NT2/D1 (cell line): ENCODE data around the gene RAX2.

Experiments
- DNase-seq: peaks from one replicate; pipeline ENCODE4 v3.0.0-alpha.2; 2011; ENCODE audit warnings: low read depth, low spot score
- H3K27me3 ChIP-seq: 2 replicates; pipeline ENCODE4 v1.6.0; 2011; ENCODE audit warnings: mild to moderate bottlenecking; ENCODE audit not compliant: insufficient read length, insufficient read depth
- H3K36me3 ChIP-seq: 2 replicates; pipeline ENCODE4 v1.6.1; 2011; ENCODE audit warnings: mild to moderate bottlenecking, low read length, mixed read lengths; ENCODE audit not compliant: insufficient read depth, insufficient read length
- H3K4me1 ChIP-seq: 2 replicates; pipeline ENCODE4 v1.5.1; 2011; ENCODE audit not compliant: insufficient read depth, insufficient read length
- H3K4me3 ChIP-seq: 2 replicates; pipeline ENCODE4 v1.5.1; 2011; ENCODE audit warnings: low read depth; ENCODE audit not compliant: insufficient read length
- H3K9ac ChIP-seq: 2 replicates; pipeline ENCODE4 v1.6.0; 2011; ENCODE audit warnings: low read depth; ENCODE audit not compliant: insufficient read length
- H3K9me3 ChIP-seq: 2 replicates; pipeline ENCODE4 v1.5.1; 2011; ENCODE audit warnings: mild to moderate bottlenecking, low read length; ENCODE audit not compliant: insufficient read depth
- SUZ12 ChIP-seq: IDR thresholded peaks from 2 replicates; pipeline ENCODE4 v1.6.1; 2011; ENCODE audit not compliant: insufficient read length, insufficient read depth; ENCODE audit errors: extremely low read depth
- YY1 ChIP-seq: IDR thresholded peaks from 2 replicates; pipeline ENCODE4 v1.6.1; 2011; ENCODE audit not compliant: insufficient read length, insufficient read depth
- ZNF274 ChIP-seq: IDR thresholded peaks from 2 replicates; pipeline ENCODE4 v1.6.1; 2011; ENCODE audit warnings: mild to moderate bottlenecking, low read depth, low read length

Gene RAX2

DNA sequence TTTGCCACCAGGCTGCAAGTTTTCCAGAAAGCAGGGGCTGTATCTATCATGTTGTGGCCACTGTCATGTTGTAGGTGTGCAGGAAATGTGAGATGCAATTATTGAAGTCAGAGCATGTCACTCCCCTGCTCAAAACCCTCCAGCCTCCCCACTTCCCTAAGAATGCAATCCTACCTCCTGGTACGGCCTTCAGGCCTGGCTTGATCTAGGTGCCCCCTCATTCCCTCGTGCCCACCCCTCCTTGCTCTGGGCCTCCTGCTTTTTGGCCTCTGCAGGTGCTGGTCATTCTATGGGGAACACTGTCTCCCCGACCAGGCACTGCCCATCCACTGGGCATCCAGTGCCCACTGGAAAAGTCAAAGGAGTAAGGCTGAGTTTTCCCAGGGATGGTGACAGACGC is 42.6 kb upstream of the RAX2 start:
- H3K4me1 ChIP-seq, result peaks cover 3% of the 10 kb centered on the region
- no peak overlapping the region for H3K4me3 ChIP-seq
- H3K9me3 ChIP-seq, result no peaks in the 10 kb centered on the region
- H3K27me3 ChIP-seq, result no peaks in the 10 kb centered on the region
- DNase-seq, result no peak
- H3K36me3 ChIP-seq, result no peaks in the 10 kb centered on the region
- no peak overlapping the region for H3K9ac ChIP-seq
- no peak for TF ChIP-seq SUZ12
- no peak for TF ChIP-seq ZNF274
- no peak for TF ChIP-seq YY1

DNA sequence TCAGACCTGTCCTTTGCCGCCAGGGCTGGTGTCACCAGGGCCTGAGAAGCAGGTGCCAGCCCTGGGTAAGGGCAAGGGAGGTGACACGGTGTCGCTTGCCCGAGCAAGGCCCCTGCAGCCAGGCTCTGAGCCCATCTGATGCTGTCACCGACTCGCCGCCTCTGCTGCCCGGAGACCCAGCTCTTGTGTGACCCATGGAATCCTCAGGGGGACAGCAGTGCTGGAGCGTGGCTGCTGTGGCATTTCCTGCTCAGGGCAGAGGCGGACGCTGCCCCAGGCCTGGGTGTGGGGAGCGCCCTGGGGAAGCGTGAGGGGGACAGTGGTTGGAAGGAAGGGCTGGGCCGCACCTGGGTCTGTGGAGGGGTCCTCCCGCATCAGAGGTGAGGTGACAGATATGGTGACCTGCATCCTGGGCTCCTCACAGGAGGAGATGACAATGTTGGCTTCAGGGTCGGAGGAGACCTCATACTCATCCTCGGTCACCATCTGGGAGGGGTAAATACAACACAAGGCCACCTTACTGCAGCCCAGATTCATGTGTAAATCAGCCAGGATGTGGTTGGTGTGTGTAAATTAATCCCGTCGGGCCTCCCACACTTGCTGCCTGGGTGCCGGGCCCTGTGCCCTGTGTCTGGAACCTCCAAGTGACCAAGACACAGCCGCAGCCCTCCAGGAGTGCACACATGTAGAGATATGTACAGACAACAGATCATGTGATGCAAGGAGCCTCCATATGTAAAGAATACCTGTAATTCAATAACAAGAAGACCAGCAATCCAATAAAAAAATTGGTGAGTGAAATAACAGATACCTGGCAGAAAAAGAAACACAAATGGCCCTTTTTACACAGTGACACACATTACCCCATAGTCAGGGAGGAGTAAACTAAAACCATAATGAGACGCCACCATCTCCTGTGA is 41.7 kb upstream of the RAX2 start:
- Histone ChIP-seq H3K4me1 (peaks cover 3% of the 10 kb centered on the region), H3K9me3 (no peaks in the 10 kb centered on the region), H3K9ac (no peak overlapping the region), H3K4me3 (no peak overlapping the region), H3K27me3 (no peaks in the 10 kb centered on the region), H3K36me3 (no peaks in the 10 kb centered on the region)
- DNase-seq, result no peak
- TF ChIP-seq SUZ12, result no peak
- TF ChIP-seq ZNF274, result no peak
- no peak for TF ChIP-seq YY1

DNA sequence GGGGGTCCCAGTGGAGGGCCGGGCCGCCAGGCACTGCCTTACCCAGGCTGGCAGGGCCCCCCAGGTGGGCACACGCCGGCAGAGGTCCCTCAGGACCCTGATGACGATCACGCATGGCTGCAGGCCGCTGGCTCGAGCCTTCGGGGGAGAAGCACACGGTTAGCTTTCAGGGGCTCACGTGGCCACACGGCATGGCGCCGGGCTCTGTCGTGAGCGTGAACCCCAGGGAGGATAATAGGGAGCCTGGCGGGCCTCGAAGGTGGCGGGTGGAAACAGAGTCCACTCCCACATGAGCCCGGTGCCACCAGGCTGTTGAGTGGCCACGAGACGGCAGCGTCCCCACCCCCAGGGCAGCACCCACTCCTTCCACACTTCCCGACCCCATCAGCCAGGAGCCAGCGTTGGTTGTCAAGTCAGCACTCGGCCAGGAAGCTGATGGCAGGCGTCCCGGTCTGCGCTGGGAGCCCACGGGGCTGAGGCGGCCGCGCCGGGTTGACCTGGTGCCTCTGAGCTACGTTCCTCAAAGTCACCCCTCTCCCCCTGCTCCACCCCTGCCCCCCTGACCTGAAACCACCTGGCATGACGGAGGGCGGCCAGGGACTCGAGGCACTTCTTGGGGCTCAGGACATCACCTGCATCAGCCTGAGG is 38.8 kb upstream of the RAX2 start:
- Histone ChIP-seq H3K9ac (peak overlapping the region; percentile 27), H3K36me3 (no peaks in the 10 kb centered on the region), H3K4me3 (no peak overlapping the region), H3K4me1 (peaks cover 3% of the 10 kb centered on the region), H3K27me3 (no peaks in the 10 kb centered on the region), H3K9me3 (no peaks in the 10 kb centered on the region)
- TF ChIP-seq SUZ12, result no peak
- no peak for TF ChIP-seq ZNF274
- TF ChIP-seq YY1, result no peak
- no peak for DNase-seq

DNA sequence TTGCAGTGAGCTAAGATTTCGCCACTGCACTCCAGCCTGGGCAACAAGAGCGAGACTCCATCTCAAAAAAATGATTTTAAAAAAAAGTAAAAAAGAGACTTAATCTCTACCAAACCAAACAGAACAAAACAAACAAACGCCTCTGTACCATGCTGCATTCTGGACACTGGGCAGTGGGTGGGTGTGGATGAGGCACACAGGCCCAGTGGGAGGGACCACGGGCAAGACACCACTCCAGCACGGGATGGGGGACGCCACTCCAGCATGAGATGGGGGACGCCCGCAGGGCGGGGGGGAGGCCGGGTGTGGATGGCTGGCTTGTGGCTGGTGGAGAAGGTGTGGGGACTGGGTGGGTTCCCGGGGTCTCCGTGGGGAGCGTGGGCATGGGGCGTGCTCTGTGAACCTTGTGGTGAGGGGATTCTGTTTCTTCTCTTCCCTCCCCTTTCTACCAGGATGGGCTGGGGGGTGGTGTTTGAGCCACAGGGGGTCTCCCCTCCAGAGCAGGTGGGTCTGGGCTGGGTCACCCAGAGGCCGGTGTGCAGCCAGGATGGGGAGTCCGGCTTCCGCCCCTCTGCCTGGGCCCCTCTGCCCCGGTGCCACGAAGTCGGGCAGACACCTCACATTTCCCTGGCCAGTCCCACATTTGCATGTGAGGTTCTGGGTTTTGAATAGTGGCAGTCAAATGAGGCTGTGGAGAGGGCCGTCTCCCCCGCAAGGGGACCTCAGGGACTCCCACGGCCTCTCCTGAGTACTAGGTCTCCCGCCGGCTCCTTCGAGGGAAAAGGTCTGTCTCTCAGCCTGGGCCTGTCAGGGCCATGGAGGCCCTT is 38.1 kb upstream of the RAX2 start:
- Histone ChIP-seq H3K9ac (peak overlapping the region; percentile 27), H3K9me3 (no peaks in the 10 kb centered on the region), H3K27me3 (no peaks in the 10 kb centered on the region), H3K4me3 (no peak overlapping the region), H3K36me3 (no peaks in the 10 kb centered on the region), H3K4me1 (peaks cover 3% of the 10 kb centered on the region)
- TF ChIP-seq SUZ12, result no peak
- TF ChIP-seq YY1, result no peak
- no peak for TF ChIP-seq ZNF274
- no peak for DNase-seq

DNA sequence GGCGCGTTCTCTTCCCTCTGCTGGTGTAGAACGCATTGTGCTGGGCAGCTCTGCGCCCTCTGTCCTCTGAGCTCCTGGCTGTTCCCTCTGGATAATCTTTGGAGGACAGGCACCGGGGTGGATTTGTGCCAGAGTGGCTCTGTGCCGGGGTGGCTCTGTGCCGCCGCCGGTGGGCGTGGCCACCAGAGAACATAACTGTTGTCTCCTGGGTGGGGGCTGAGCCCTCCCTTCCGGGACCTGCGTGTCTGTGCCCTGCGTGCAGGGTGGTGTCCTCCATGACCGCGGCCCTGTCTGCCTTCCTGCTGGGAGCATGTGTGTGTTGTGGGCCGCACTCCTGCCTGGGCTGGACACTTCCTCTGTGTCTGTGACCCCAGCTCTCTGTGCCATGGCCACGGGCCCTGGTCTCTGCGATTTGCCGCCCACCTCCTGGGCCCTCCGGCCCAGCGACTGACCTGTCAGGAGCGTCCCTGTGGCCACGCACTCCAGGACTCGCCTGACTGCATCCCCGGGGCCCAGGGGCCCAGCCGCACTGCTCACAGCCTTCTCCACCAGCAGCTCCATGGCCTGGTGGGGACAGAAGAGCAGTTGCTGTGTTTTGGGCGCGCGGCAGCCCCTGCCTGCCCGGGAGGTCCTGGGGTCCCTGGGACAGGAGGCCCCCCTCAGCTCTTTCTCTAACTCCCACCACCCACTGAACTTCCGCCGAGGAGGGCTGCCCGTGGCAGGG is 36.6 kb upstream of the RAX2 start:
- peaks cover 3% of the 10 kb centered on the region for H3K4me1 ChIP-seq
- no peak for DNase-seq

DNA sequence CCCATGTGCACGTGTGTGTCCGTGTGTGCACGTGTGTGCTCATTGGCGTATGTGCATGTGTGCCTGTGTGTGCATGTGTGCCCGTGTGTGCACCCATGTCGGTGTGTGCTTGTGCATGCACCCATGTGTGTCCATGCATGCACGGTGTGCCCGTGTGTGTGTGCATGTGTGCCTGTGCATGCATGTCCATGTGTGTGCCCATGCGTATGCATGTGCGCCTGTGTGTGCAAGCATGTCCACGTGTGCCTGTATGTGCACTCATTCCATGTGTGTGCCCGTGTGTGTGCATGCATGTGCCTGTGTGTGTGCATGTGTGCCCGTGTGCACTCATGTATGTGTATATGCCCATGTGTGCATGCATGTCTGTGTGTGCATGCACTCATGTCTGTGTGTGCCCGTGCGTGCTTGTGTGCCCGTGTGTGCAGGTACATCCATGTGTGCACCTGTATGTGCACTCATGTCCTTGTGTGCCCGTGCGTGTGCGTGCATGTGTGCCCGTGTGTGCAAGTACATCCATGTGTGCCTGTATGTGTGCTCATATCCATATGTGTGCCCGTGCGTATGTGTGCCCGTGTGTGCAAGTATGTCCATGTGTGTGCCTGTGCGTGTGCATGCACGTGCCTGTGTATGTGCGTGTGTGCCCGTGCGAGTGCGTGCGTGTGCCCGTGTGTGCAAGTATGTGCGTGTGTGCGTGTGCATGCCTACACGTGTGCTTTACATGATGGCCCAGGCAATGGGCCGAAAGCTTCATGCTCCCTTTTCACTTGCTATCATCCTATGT is 35.7 kb upstream of the RAX2 start:
- Histone ChIP-seq H3K36me3 (no peaks in the 10 kb centered on the region), H3K4me1 (peaks cover 3% of the 10 kb centered on the region), H3K9ac (no peak overlapping the region), H3K27me3 (peaks cover 4% of the 10 kb centered on the region), H3K4me3 (no peak overlapping the region), H3K9me3 (no peaks in the 10 kb centered on the region)
- DNase-seq, result no peak
- TF ChIP-seq SUZ12 (no peak), ZNF274 (no peak), YY1 (no peak)

More for the DNA sequence above, 36.6 kb upstream of the RAX2 start:
- no peak for TF ChIP-seq YY1
- TF ChIP-seq SUZ12, result no peak
- TF ChIP-seq ZNF274, result no peak
- Histone ChIP-seq H3K9me3 (no peaks in the 10 kb centered on the region), H3K36me3 (no peaks in the 10 kb centered on the region), H3K4me3 (no peak overlapping the region), H3K27me3 (no peaks in the 10 kb centered on the region), H3K9ac (no peak overlapping the region)
